Activated T-helper 1 cell treated with anti-CD3 and anti-CD28 coated beads, Interleukin-12 subunit alpha, Interleukin-12 subunit beta, Interleukin-2, Interleukin-4 antibody, amounts not matched to agents 30 ng/mL and 10 ng/mL and 1 ng/mL, durations not matched to agents 14 hours and 24 hours and 36 hours (primary cell): ENCODE data around the gene EFNB2. TPM values are rescaled to one million over a fixed set of nuclear protein-coding genes. Genes with fewer than 3 reads are reported as not detected.

Experiments used
- DNase-seq: peaks from one replicate; pipeline ENCODE4 v3.0.0; 2021; ENCODE audit warnings: low spot score
- H3K27ac Mint-ChIP-seq: one replicate; pipeline ENCODE4 v1.8.0; 2021; ENCODE audit warnings: mild to moderate bottlenecking, mixed read lengths
- H3K27me3 Mint-ChIP-seq: one replicate; pipeline ENCODE4 v1.8.0; 2022; ENCODE audit warnings: mild to moderate bottlenecking, moderate library complexity, mixed read lengths; ENCODE audit not compliant: insufficient read depth
- H3K36me3 Mint-ChIP-seq: one replicate; pipeline ENCODE4 v1.8.0; 2021; ENCODE audit warnings: low read depth, mixed read lengths
- H3K4me1 Mint-ChIP-seq: one replicate; pipeline ENCODE4 v1.8.0; 2021; ENCODE audit warnings: low read depth, mixed read lengths
- H3K4me3 Mint-ChIP-seq: one replicate; pipeline ENCODE4 v1.8.0; 2021; ENCODE audit warnings: mild to moderate bottlenecking, moderate library complexity, mixed read lengths
- H3K9me3 Mint-ChIP-seq: one replicate; pipeline ENCODE4 v1.8.0; 2021; ENCODE audit warnings: mixed read lengths
- intact Hi-C: fragments of 100-400 bp; cut with micrococcal nuclease; formaldehyde crosslinking; loops from one replicate; pipeline ENCODE4 v1.15.1; 2024
- total RNA-seq: library from RNA; stranded (reverse); gene quantifications from 2 replicates; pipeline ENCODE4 v1.2.3, GENCODE V29; 2022

EFNB2 gene
- total RNA-seq, 1 donor from 2014 or later: 0.44 TPM

DNA sequence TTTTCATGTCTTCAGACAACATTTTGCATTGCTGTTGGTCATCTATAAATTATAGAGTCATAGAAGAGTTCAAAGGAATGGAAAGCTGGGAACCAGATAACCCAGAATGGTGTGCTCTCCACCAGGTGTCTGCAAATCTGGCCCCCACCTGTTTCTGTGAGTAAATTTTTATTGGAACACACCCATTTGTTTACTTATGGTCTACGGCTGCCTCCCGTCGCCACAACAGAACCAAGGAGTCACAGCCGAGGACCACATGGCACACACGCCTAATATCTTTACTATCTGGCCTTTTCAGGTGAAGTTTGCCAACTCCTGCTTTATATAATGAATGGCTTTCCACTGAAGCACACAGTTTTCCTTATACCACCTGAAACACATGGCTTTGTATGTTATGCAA lies 58.2 kb downstream of the EFNB2 start:
- no peak overlapping the region for H3K4me3 Mint-ChIP-seq
- H3K36me3 Mint-ChIP-seq: no peaks in the 10 kb centered on the region
- intact Hi-C loops: no loop called here
- H3K9me3 Mint-ChIP-seq: no peaks in the 10 kb centered on the region
- no peak for DNase-seq
- H3K27me3 Mint-ChIP-seq: peaks cover 10% of the 10 kb centered on the region
- H3K27ac Mint-ChIP-seq: no peak overlapping the region
- no peaks in the 10 kb centered on the region for H3K4me1 Mint-ChIP-seq

DNA sequence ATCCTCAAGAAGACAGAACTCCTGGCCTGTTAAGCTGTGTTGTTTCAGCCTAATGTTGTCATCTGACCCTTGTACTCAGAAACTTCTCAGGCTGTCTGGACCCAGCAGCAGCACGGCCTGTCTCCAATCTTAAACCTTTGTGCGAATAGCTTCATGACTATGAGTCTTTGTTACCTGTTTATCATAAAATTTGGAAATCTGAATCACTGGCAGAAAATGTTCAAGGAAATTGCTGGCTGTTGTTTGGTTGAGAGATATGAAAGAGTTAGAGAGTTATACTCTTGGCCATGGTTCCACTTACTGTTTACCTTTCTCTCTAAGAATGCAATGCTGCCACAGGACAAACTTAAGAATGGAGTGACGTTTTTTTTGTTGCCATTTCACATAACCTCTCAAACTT lies 59.6 kb downstream of the EFNB2 start:
- Mint-ChIP-seq H3K27me3 (peaks cover 4% of the 10 kb centered on the region), H3K36me3 (no peaks in the 10 kb centered on the region), H3K4me3 (no peak overlapping the region), H3K4me1 (no peaks in the 10 kb centered on the region), H3K27ac (no peak overlapping the region), H3K9me3 (no peaks in the 10 kb centered on the region)
- intact Hi-C loops: no loop called here
- DNase-seq: no peak

- H3K9me3 Mint-ChIP-seq: no peaks in the 10 kb centered on the region
- H3K27ac Mint-ChIP-seq: no peak overlapping the region
- H3K4me1 Mint-ChIP-seq: no peaks in the 10 kb centered on the region
- no peak overlapping the region for H3K4me3 Mint-ChIP-seq
- intact Hi-C loops: no loop called here
- no peak for DNase-seq
- H3K36me3 Mint-ChIP-seq: no peaks in the 10 kb centered on the region
- peaks cover 4% of the 10 kb centered on the region for H3K27me3 Mint-ChIP-seq
These were observed 60.5 kb downstream of the EFNB2 start for GRCh38 chr13:106474912-106475311.

DNA sequence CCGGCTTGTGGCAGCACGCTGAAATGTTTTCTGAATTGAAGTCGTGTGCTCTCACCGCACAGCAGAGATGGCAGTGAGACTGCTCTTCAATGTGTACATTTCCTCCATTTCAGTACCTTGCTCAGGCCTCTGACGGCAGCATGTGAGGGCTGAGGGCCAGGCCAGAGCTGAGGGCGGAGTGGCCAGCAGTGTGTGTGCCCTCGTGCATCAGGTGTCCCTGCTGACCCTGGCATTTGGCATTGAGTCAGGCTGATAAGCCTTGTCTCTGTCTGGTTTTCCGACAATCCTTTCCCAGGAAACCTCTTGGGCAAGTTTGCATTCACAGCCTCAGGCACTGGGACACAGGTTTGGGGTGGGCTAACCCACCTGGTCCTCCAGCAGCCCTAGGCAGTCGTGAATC lies 62.3 kb downstream of the EFNB2 start:
- no peak for DNase-seq
- H3K4me1 Mint-ChIP-seq: no peaks in the 10 kb centered on the region
- no peak overlapping the region for H3K4me3 Mint-ChIP-seq
- intact Hi-C loops: no loop called here
- H3K9me3 Mint-ChIP-seq: no peaks in the 10 kb centered on the region
- H3K27ac Mint-ChIP-seq: no peak overlapping the region
- no peaks in the 10 kb centered on the region for H3K27me3 Mint-ChIP-seq
- H3K36me3 Mint-ChIP-seq: no peaks in the 10 kb centered on the region

DNA sequence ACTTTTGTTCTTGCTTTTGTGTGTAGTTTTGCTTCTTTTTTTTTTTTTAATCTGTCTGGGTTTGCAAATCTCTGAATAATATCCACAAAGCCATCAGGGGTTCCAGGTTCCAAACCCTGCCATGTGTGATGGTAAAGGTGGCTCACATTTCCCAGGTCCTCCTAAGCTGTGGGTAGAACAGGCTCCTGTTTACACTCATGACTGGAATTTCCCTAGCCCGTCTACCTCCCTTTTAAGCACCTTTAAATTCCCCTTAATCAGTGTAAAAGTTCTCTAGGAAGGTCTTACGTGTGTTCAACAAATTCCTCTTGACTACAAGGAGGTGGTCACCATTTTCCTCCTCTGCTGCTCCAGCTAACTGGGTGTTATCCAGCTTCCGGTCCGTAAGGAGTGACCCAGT lies 62.8 kb downstream of the EFNB2 start:
- Mint-ChIP-seq H3K9me3 (no peaks in the 10 kb centered on the region), H3K36me3 (no peaks in the 10 kb centered on the region), H3K27ac (no peak overlapping the region), H3K4me1 (no peaks in the 10 kb centered on the region), H3K4me3 (no peak overlapping the region), H3K27me3 (no peaks in the 10 kb centered on the region)
- intact Hi-C loops: no loop called here
- DNase-seq: no peak

DNA sequence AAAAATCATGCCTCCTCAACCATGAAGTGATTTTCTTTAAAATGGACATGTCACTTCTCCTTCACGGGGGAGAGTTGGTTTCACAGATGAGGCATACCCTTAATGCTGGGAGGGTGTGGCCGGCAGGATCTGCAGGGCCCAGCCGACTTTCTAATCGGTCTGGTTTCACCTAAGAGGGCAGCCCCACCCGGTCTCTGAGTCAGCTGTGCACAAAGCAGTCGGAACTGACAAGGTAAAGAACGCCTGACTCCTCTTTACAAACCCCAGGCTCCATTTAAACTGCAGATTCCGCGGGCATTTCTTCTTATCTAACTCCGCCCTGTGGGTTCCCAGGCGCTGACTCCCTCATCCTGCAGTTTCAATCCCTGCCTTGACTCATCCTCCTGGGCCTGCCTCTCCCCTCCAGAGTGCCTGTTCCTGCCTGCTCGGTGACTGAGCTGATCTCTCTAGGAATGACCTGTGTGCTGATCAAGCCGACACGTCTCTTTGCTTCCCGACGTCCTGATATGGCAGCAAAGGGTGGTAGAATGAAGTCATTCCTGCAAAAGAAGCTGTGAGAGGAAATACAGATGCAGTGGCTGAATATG lies 63.4 kb downstream of the EFNB2 start:
- H3K4me1 Mint-ChIP-seq: no peaks in the 10 kb centered on the region
- H3K9me3 Mint-ChIP-seq: no peaks in the 10 kb centered on the region
- H3K27ac Mint-ChIP-seq: no peak overlapping the region
- no peaks in the 10 kb centered on the region for H3K27me3 Mint-ChIP-seq
- DNase-seq: no peak
- H3K4me3 Mint-ChIP-seq: no peak overlapping the region
- H3K36me3 Mint-ChIP-seq: no peaks in the 10 kb centered on the region
- intact Hi-C loops: no loop called here

GRCh38 chr13:106470576-106470975 lies 64.9 kb downstream of the EFNB2 start:
- Mint-ChIP-seq H3K4me3 (no peak overlapping the region), H3K27me3 (peaks cover 3% of the 10 kb centered on the region), H3K9me3 (no peaks in the 10 kb centered on the region), H3K36me3 (no peaks in the 10 kb centered on the region), H3K27ac (no peak overlapping the region), H3K4me1 (no peaks in the 10 kb centered on the region)
- DNase-seq: no peak
- intact Hi-C loops: no loop called here

DNA sequence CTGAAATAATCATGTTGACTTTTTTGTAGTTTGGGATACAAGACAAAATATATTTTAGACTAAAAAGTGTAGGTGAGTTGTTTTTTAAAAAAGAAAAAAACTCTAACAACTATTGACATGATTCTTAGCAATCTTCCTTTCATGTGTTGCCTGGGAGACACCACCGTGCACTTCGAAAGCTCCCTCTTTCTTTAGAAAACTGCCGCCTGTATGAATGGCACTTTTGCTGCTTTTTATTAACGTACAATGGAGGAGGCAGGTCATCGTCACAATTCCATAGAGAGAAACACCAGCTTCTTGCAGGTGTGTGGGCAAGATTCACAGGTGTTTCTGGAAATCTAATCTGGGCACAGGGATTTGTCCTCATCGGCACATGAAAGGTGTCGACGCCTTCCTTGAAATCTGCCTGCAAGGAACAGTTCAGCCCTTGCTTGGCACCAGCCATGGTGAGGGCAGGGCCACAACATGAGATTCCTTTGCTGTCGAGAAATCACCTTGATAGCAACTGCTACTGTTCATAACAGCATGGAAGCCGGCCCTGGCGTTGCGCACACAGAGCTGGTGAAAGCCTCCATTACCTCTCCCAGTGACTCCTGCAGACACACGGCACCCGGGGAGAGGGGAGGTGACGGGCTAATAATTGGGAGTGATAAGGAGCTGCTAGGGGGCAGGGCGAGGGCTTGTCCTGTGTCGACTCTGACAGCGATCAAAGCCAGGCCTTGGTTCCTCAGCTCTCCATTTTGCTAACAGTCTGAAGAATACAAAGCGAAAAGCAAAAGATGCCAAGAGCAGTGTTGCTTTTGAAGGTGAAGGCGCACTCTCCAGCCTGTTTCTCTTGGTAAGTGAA lies 66.5 kb downstream of the EFNB2 start:
- no peak for DNase-seq
- H3K27me3 Mint-ChIP-seq: peaks cover 3% of the 10 kb centered on the region
- no peaks in the 10 kb centered on the region for H3K36me3 Mint-ChIP-seq
- intact Hi-C loops: no loop called here
- no peak overlapping the region for H3K27ac Mint-ChIP-seq
- H3K9me3 Mint-ChIP-seq: no peaks in the 10 kb centered on the region
- H3K4me1 Mint-ChIP-seq: no peaks in the 10 kb centered on the region
- no peak overlapping the region for H3K4me3 Mint-ChIP-seq

GRCh38 chr13:106468207-106468606 lies 67.3 kb downstream of the EFNB2 start:
- Mint-ChIP-seq H3K36me3 (no peaks in the 10 kb centered on the region), H3K4me3 (no peak overlapping the region), H3K4me1 (no peaks in the 10 kb centered on the region), H3K27me3 (peaks cover 3% of the 10 kb centered on the region), H3K27ac (no peak overlapping the region), H3K9me3 (no peaks in the 10 kb centered on the region)
- DNase-seq: no peak
- intact Hi-C loops: no loop called here

- H3K27ac Mint-ChIP-seq: no peak overlapping the region
- no peak for DNase-seq
- no peak overlapping the region for H3K4me3 Mint-ChIP-seq
- no peaks in the 10 kb centered on the region for H3K4me1 Mint-ChIP-seq
- no peaks in the 10 kb centered on the region for H3K36me3 Mint-ChIP-seq
- intact Hi-C loops: no loop called here
- no peaks in the 10 kb centered on the region for H3K9me3 Mint-ChIP-seq
- peaks cover 3% of the 10 kb centered on the region for H3K27me3 Mint-ChIP-seq
These were observed 67.9 kb downstream of the EFNB2 start for GRCh38 chr13:106467427-106468122.

DNA sequence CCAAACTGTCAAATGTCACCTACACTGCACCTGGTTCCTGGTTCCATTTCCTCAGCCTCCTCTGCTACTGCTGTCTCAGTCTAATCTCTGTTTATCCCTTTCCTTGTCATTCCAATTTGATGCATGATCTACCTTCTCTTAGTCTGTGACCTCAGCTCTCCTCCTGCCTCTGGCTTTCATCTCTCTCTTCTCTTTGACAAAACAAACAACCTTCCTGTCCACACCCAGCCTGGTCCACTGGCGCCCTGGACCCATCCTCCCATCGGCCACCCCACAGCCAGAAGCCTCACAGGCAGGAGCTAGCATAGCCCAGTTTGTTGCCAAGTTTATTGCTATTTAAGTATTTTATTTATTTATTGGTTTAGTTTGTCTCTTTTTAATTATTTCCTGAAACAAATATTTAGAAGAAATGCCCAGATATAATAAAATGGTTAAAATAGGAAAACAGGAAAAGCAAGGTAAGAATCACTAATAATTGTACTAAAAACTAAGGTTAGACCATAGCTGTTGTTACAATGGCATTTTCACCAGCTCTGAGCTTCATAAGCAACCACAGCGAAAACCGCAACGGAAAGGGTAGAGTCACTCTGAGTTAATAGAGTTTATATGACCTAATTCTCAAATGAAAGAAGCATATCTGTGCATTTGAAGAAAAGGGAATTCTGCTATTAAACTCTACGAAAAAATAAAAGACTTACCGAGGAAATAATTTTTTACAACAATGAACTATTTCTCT lies 68.6 kb downstream of the EFNB2 start:
- H3K27ac Mint-ChIP-seq: no peak overlapping the region
- H3K4me1 Mint-ChIP-seq: no peaks in the 10 kb centered on the region

DNA sequence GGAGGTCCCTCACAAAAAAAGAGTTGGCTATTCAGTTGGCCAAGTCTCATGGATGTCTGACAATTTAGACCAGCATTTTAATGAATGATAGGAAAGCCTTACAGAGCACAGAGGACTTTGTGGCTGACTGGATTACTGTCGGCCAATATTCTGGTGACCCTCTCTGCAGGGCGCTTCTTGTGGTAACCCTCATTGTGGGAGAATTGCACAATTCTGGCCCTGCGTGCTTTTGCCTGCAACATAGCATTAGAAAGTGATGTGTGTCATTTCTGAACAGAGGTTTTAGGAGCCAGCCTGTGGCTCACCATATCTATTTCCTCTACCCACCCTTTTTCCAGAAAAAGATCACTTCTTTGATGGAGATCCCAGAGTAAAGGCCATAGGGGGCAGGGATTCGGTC lies 71.4 kb downstream of the EFNB2 start:
- Mint-ChIP-seq H3K27me3 (peaks cover 5% of the 10 kb centered on the region), H3K27ac (no peak overlapping the region), H3K4me1 (no peaks in the 10 kb centered on the region), H3K4me3 (no peak overlapping the region), H3K36me3 (no peaks in the 10 kb centered on the region), H3K9me3 (no peaks in the 10 kb centered on the region)
- intact Hi-C loops: no loop called here
- DNase-seq: no peak

More for the DNA sequence above, 68.6 kb downstream of the EFNB2 start:
- no peaks in the 10 kb centered on the region for H3K9me3 Mint-ChIP-seq
- H3K27me3 Mint-ChIP-seq: peaks cover 5% of the 10 kb centered on the region
- H3K36me3 Mint-ChIP-seq: no peaks in the 10 kb centered on the region
- DNase-seq: no peak
- intact Hi-C loops: no loop called here
- H3K4me3 Mint-ChIP-seq: no peak overlapping the region

- Mint-ChIP-seq H3K9me3 (no peaks in the 10 kb centered on the region), H3K27ac (no peak overlapping the region), H3K4me1 (no peaks in the 10 kb centered on the region), H3K4me3 (no peak overlapping the region), H3K27me3 (peaks cover 5% of the 10 kb centered on the region), H3K36me3 (no peaks in the 10 kb centered on the region)
- no peak for DNase-seq
- intact Hi-C loops: no loop called here
These were observed 72.8 kb downstream of the EFNB2 start for GRCh38 chr13:106462710-106463109.
